Peyer's patch (tissue), 4 donors: ENCODE results near the gene SEMA3A.

Experiments used
- POLR2A ChIP-seq, 2 donors: fragments of 450-650 bp; IDR thresholded peaks; one replicate each; pipeline ENCODE4 v1.5.1; 2017; ENCODE audit warnings: antibody characterized with exemption in 2 of 2, mild to moderate bottlenecking in 2 of 2, moderate library complexity in 2 of 2
- TF ChIP-seq, protein P1 (sequence below), 6 experiments: fragments of 450-650 bp in 4 of 6; fragments of 200-600 bp in 2 of 6; sonication (generic) in 1 of 6; IDR thresholded peaks; one replicate each; pipeline ENCODE4 v1.5.1; 2017 to 2019; ENCODE audit warnings: antibody characterized with exemption in 6 of 6, mild to moderate bottlenecking in 3 of 6, moderate library complexity in 1 of 6

DNA sequence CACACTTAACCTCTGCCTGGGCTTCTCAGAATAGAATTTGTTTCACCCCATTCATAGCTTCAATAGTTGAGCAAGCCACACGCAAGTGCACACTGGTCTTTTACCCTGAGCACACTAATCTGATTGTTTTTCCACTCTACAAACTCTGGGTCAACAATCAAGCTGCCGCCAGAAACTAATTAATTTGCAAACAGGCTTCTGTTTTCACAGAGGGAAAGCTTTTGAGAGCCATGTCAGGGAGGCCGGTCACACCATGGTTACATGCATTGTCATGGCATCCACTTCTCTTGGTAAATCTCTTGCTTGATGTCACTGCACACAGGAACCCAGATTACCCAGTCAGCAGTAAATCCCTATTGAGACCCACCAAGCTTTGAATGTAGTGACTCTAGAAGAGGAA is 154.2 kb downstream of the SEMA3A start:
- TF ChIP-seq, protein P1, sequence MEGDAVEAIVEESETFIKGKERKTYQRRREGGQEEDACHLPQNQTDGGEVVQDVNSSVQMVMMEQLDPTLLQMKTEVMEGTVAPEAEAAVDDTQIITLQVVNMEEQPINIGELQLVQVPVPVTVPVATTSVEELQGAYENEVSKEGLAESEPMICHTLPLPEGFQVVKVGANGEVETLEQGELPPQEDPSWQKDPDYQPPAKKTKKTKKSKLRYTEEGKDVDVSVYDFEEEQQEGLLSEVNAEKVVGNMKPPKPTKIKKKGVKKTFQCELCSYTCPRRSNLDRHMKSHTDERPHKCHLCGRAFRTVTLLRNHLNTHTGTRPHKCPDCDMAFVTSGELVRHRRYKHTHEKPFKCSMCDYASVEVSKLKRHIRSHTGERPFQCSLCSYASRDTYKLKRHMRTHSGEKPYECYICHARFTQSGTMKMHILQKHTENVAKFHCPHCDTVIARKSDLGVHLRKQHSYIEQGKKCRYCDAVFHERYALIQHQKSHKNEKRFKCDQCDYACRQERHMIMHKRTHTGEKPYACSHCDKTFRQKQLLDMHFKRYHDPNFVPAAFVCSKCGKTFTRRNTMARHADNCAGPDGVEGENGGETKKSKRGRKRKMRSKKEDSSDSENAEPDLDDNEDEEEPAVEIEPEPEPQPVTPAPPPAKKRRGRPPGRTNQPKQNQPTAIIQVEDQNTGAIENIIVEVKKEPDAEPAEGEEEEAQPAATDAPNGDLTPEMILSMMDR (IDR thresholded peaks at IDR 0.05) = no peak
- no peak for TF ChIP-seq POLR2A (IDR thresholded peaks at IDR 0.05)
